Suppressor macrophage (primary cell): ENCODE data around the gene ERCC6L2.

Source experiments
- DNase-seq, 4 experiments: peaks; one replicate each; pipeline ENCODE4 v3.0.0-alpha.2; 2020 to 2022

ERCC6L2 gene

GRCh38 chr9:95864852-95865580 is 10.5 kb upstream of the ERCC6L2 start:
- DNase-seq: no peak

- DNase-seq: no peak
These were observed 5.1 kb upstream of the ERCC6L2 start for GRCh38 chr9:95870352-95870751.

- DNase-seq: no peak
These were observed 4.6 kb upstream of the ERCC6L2 start for GRCh38 chr9:95870906-95871305.

- DNase-seq: peak in 1 of 4 experiments; percentile 1
These were observed 1.0 kb upstream of the ERCC6L2 start for GRCh38 chr9:95874303-95874988.

GRCh38 chr9:95874989-95875304 is 544 bp upstream of the ERCC6L2 start:
- DNase-seq: peak; percentile 68 to 87 (median 78)

- DNase-seq: no peak
These were observed 600 bp downstream of the ERCC6L2 start for GRCh38 chr9:95876138-95876444.

GRCh38 chr9:95876595-95876994 is 1.1 kb downstream of the ERCC6L2 start:
- DNase-seq: no peak

- no peak for DNase-seq
These were observed 2.5 kb downstream of the ERCC6L2 start for GRCh38 chr9:95877984-95878383.

GRCh38 chr9:95879591-95879990 is 4.1 kb downstream of the ERCC6L2 start:
- no peak for DNase-seq

- DNase-seq: no peak
These were observed 4.7 kb downstream of the ERCC6L2 start for GRCh38 chr9:95880021-95880690.

- DNase-seq: no peak
These were observed 12.5 kb downstream of the ERCC6L2 start for GRCh38 chr9:95887926-95888497.

- no peak for DNase-seq
These were observed 15.1 kb downstream of the ERCC6L2 start for GRCh38 chr9:95890594-95890993.

GRCh38 chr9:95891067-95891671 is 15.7 kb downstream of the ERCC6L2 start:
- no peak for DNase-seq

- DNase-seq: no peak
These were observed 17.2 kb downstream of the ERCC6L2 start for GRCh38 chr9:95892690-95893089.

- no peak for DNase-seq
These were observed 21.1 kb downstream of the ERCC6L2 start for GRCh38 chr9:95896580-95896979.

- no peak for DNase-seq
These were observed 26.0 kb downstream of the ERCC6L2 start for GRCh38 chr9:95901506-95901905.

- DNase-seq: no peak
These were observed 27.9 kb downstream of the ERCC6L2 start for GRCh38 chr9:95903398-95903797.

- no peak for DNase-seq
These were observed 32.3 kb downstream of the ERCC6L2 start for GRCh38 chr9:95907794-95908193.

- no peak for DNase-seq
These were observed 34.7 kb downstream of the ERCC6L2 start for GRCh38 chr9:95910023-95910707.

- DNase-seq: no peak
These were observed 35.4 kb downstream of the ERCC6L2 start for GRCh38 chr9:95910770-95911340.

- no peak for DNase-seq
These were observed 37.3 kb downstream of the ERCC6L2 start for GRCh38 chr9:95912773-95913172.

GRCh38 chr9:95920017-95920416 is 44.5 kb downstream of the ERCC6L2 start:
- DNase-seq: peak; percentile 33 to 70 (median 62)
